Measurements from ENCODE around the gene PPM1D.
"Not testable (repeated sequence)": the region's sequence is repeated elsewhere in the genome, so short reads cannot be mapped to it uniquely, and the experiment has no call there.

Gene PPM1D

GRCh38 chr17:60656499-60656898, 56.5 kb downstream of the PPM1D start:
- H3K27ac ChIP-seq, result peak overlapping the region; percentile 27; the same call in 1 of the 2 replicates
- peak; percentile 17; the same call in 1 of the 2 replicates for TF ChIP-seq CTCF (conservative IDR thresholded peaks at IDR 0.05)

- TF ChIP-seq CTCF (conservative IDR thresholded peaks at IDR 0.05), result no peak
- no peak overlapping the region for H3K27ac ChIP-seq
Observed at GRCh38 chr17:60659156-60659555, 59.2 kb downstream of the PPM1D start.

GRCh38 chr17:60661489-60661888, 61.5 kb downstream of the PPM1D start:
- no peak for TF ChIP-seq CTCF (conservative IDR thresholded peaks at IDR 0.05)
- H3K27ac ChIP-seq, result no peak overlapping the region

GRCh38 chr17:60664022-60664421, 64.0 kb downstream of the PPM1D start:
- no peak for TF ChIP-seq CTCF (conservative IDR thresholded peaks at IDR 0.05)
- no peak overlapping the region for H3K27ac ChIP-seq

- H3K27ac ChIP-seq, result no peak overlapping the region
- no peak for TF ChIP-seq CTCF (conservative IDR thresholded peaks at IDR 0.05)
Observed at GRCh38 chr17:60665602-60666001, 65.6 kb downstream of the PPM1D start.

GRCh38 chr17:60668741-60669140, 68.7 kb downstream of the PPM1D start:
- H3K27ac ChIP-seq, result not testable (repeated sequence)

- no peak overlapping the region for H3K27ac ChIP-seq
- TF ChIP-seq CTCF (conservative IDR thresholded peaks at IDR 0.05), result no peak
Observed at GRCh38 chr17:60671482-60671881, 71.5 kb downstream of the PPM1D start.

- not testable (repeated sequence) for H3K27ac ChIP-seq
Observed at GRCh38 chr17:60674637-60675036, 74.6 kb downstream of the PPM1D start.

GRCh38 chr17:60675997-60676396, 76.0 kb downstream of the PPM1D start:
- TF ChIP-seq CTCF (conservative IDR thresholded peaks at IDR 0.05), result no peak
- H3K27ac ChIP-seq, result no peak overlapping the region; the same call in 1 of the 2 replicates
